Esophagus squamous epithelium (tissue), 4 donors: ENCODE data around the gene JARID2.

Experiments
- POLR2A ChIP-seq, 4 donors: fragments of 450-650 bp; IDR thresholded peaks; one replicate each; pipeline ENCODE4 v1.6.1; 2017; ENCODE audit warnings: antibody characterized with exemption in 4 of 4, mild to moderate bottlenecking in 4 of 4, moderate library complexity in 3 of 4
- TF ChIP-seq, protein P1 (sequence below), 6 experiments: fragments of 450-650 bp in 4 of 6; fragments of 200-600 bp in 2 of 6; sonication (generic) in 2 of 6; IDR thresholded peaks; one replicate each; pipeline ENCODE4 v1.5.1; 2016 to 2019; ENCODE audit warnings: antibody characterized with exemption in 6 of 6, mild to moderate bottlenecking in 4 of 6, moderate library complexity in 4 of 6

DNA sequence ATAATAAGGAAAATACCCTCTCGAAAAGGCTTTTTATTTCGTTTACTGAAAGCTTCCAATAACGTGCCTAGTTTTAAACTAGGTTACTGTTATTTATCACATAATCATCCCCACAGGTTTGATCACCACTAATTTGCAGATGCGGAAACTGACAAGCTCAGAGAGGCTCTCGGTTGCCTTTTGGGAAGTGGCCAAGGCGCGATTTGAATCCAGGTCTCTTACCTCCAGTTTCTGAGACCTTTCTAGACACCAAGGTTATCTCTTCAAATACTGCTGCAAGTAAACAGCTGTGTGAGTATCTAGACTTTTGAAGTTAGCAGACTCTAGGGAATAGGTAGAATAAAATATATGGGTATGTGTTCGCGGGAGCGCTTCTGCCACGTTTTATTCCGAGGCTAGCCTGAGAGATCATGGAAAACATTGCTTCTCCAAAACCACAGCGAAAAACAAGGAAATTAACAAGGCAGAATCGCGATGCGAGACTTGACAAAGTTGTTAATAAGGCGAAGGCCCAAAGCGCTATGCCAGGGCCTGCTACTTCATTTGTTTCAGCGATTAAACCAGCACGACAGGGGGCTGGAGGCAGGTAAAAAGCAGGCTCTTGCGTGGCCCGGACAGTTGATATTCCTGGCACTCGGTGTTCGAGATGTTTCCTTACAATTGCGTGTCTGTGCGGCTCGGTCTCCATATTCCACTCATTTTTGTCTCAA is 1.8 kb upstream of the JARID2 start:
- TF ChIP-seq, protein P1, sequence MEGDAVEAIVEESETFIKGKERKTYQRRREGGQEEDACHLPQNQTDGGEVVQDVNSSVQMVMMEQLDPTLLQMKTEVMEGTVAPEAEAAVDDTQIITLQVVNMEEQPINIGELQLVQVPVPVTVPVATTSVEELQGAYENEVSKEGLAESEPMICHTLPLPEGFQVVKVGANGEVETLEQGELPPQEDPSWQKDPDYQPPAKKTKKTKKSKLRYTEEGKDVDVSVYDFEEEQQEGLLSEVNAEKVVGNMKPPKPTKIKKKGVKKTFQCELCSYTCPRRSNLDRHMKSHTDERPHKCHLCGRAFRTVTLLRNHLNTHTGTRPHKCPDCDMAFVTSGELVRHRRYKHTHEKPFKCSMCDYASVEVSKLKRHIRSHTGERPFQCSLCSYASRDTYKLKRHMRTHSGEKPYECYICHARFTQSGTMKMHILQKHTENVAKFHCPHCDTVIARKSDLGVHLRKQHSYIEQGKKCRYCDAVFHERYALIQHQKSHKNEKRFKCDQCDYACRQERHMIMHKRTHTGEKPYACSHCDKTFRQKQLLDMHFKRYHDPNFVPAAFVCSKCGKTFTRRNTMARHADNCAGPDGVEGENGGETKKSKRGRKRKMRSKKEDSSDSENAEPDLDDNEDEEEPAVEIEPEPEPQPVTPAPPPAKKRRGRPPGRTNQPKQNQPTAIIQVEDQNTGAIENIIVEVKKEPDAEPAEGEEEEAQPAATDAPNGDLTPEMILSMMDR (IDR thresholded peaks at IDR 0.05), result no peak
- no peak for TF ChIP-seq POLR2A (IDR thresholded peaks at IDR 0.05)
